ENCODE results near the gene ASIC2. TPM values are rescaled to one million over a fixed set of nuclear protein-coding genes. Genes with fewer than 3 reads are reported as not detected.

The ASIC2 gene
- total RNA-seq, 1 experiment from 2014 or later, result 0.74 TPM

GRCh38 chr17:33016920-33017319 is 276.2 kb downstream of the ASIC2 start:
- no peak overlapping the region for H3K9ac ChIP-seq (ENCODE audit: extremely low read depth, insufficient read length, low read length)
- H3K36me3 Mint-ChIP-seq (ENCODE audit: insufficient read depth in 1 of 3, low read depth in 3 of 3), result no peaks in the 10 kb centered on the region; a peak in 1 of 7 replicates
- H3K4me3 Mint-ChIP-seq, result no peak overlapping the region

More at GRCh38 chr17:33016920-33017319, 276.2 kb downstream of the ASIC2 start:
- no peak overlapping the region for H3K18ac ChIP-seq (ENCODE audit: insufficient read length, low read depth, low read length)
- no peaks in the 10 kb centered on the region for H3K27me3 ChIP-seq (ENCODE audit: insufficient read depth, low read length)
- no peak overlapping the region for H3K4ac ChIP-seq (ENCODE audit: low read depth, low read length)
- H4K20me1 ChIP-seq (ENCODE audit: control insufficient read depth, insufficient read depth, insufficient read length), result no peaks in the 10 kb centered on the region
- H3T11ph ChIP-seq (ENCODE audit: low read length), result no peak overlapping the region
- no peaks in the 10 kb centered on the region; a peak in 1 of 5 replicates for H3K9me3 Mint-ChIP-seq
- no peak overlapping the region for H2BK12ac ChIP-seq (ENCODE audit: insufficient read length, low read depth, low read length)
- H3K27ac ChIP-seq (ENCODE audit: insufficient read length, low read depth, low read length), result no peak overlapping the region
- H3K56ac ChIP-seq (ENCODE audit: insufficient read length, low read depth, low read length), result no peak overlapping the region
- H3K79me2 ChIP-seq (ENCODE audit: insufficient read depth, low read length), result no peaks in the 10 kb centered on the region
- H3K27me3 Mint-ChIP-seq (ENCODE audit: low read depth), result peaks cover 7% of the 10 kb centered on the region
- H3K4me1 Mint-ChIP-seq, result peaks cover 3 to 13% of the 10 kb centered on the region in 2 experiments
- no peak overlapping the region for H4K8ac ChIP-seq (replicated peaks; ENCODE audit: insufficient read length, low read depth, low read length)
- no peak overlapping the region for H4K5ac ChIP-seq (ENCODE audit: insufficient read length, low read depth, low read length)
- H3K79me1 ChIP-seq (ENCODE audit: insufficient read depth, low read depth, low read length, poor library complexity, severe bottlenecking), result no peaks in the 10 kb centered on the region
- no peak overlapping the region for H2BK15ac ChIP-seq (ENCODE audit: low read depth, low read length)
- H3K9me3 ChIP-seq (ENCODE audit: control insufficient read depth, low read depth, low read length), result no peaks in the 10 kb centered on the region
- H3K27ac Mint-ChIP-seq, result peak overlapping the region in 1 of 3 experiments; percentile 62; a peak in 1 of 7 replicates
- WGBS (ENCODE audit: extremely low coverage, insufficient read length, low lambda C conversion rate), result no CpG with 5 or more reads among the region's 6 CpGs
- no peak overlapping the region for H3K23ac ChIP-seq (ENCODE audit: insufficient read length, low read depth, low read length)
- peak; percentile 60 for DNase-seq
- H2BK20ac ChIP-seq (ENCODE audit: low read depth, low read length, poor library complexity, severe bottlenecking), result no peak overlapping the region
- H2BK5ac ChIP-seq (ENCODE audit: insufficient read length, low read length), result no peak overlapping the region
- H3K4me1 ChIP-seq (ENCODE audit: insufficient read depth, low read length), result no peaks in the 10 kb centered on the region
- no peak overlapping the region for H2AFZ ChIP-seq (ENCODE audit: low read length)
- H3K4me2 ChIP-seq (ENCODE audit: insufficient read depth, insufficient read length, low read length), result no peak overlapping the region
- no peak overlapping the region for H4K91ac ChIP-seq (ENCODE audit: insufficient read length, low read depth, low read length)
- no peak overlapping the region for H3K14ac ChIP-seq (ENCODE audit: insufficient read depth, low read length)
- H2AK5ac ChIP-seq (ENCODE audit: insufficient read length, low read length), result no peak overlapping the region
- TF ChIP-seq CTCF (conservative IDR thresholded peaks at IDR 0.05), result peak; percentile 28; the same call in 2 of the 3 replicates
- H3K23me2 ChIP-seq (ENCODE audit: insufficient read length, low read depth, low read length, poor library complexity, severe bottlenecking), result no peaks in the 10 kb centered on the region
- no peak overlapping the region for H2BK120ac ChIP-seq (ENCODE audit: low read depth, low read length, poor library complexity, severe bottlenecking)

Measured in H9 (cell line).